GM13976 (cell line): ENCODE data around the gene PANK2.

Experiments used
- DNase-seq: peaks from one replicate; pipeline ENCODE4 v3.0.0; 2012; ENCODE audit warnings: low spot score
- CTCF ChIP-seq: IDR thresholded peaks from 2 replicates; pipeline ENCODE4 v1.5.1; 2012; ENCODE audit warnings: borderline replicate concordance, mild to moderate bottlenecking; ENCODE audit not compliant: insufficient read depth; ENCODE audit errors: extremely low read depth, missing control alignments, control extremely low read depth
- in situ Hi-C: fragments of 300-500 bp; cut with MboI; formaldehyde crosslinking; loops from one replicate; pipeline ENCODE4 v1.12.0; 2022; ENCODE audit warnings: low sequenced_read_pairs, mixed read lengths, inconsistent platforms; ENCODE audit not compliant: unreplicated experiment

The PANK2 gene

GRCh38 chr20:3869839-3870634, 19.1 kb upstream of the PANK2 start:
- TF ChIP-seq CTCF, result no peak
- in situ Hi-C loops, result no loop called here
- DNase-seq, result no peak

GRCh38 chr20:3871550-3872265, 17.5 kb upstream of the PANK2 start:
- in situ Hi-C loops, result no loop called here
- TF ChIP-seq CTCF, result no peak
- no peak for DNase-seq

- TF ChIP-seq CTCF, result no peak
- in situ Hi-C loops, result no loop called here
- no peak for DNase-seq
Observed at GRCh38 chr20:3873507-3873906, 15.7 kb upstream of the PANK2 start.

GRCh38 chr20:3874194-3874844, 14.9 kb upstream of the PANK2 start:
- no peak for DNase-seq
- in situ Hi-C loops, result no loop called here
- no peak for TF ChIP-seq CTCF

GRCh38 chr20:3875378-3875974, 13.7 kb upstream of the PANK2 start:
- DNase-seq, result no peak
- TF ChIP-seq CTCF, result no peak
- in situ Hi-C loops, result no loop called here

- TF ChIP-seq CTCF, result no peak
- no peak for DNase-seq
- in situ Hi-C loops, result no loop called here
Observed at GRCh38 chr20:3876000-3876399, 13.2 kb upstream of the PANK2 start.
